GM21526 (cell line): Measurements from ENCODE around the gene NEU2.
"Not testable (repeated sequence)": the region's sequence is repeated elsewhere in the genome, so short reads cannot be mapped to it uniquely, and the experiment has no call there.

Source experiments
- ATAC-seq: cut with Tn5 transposase; IDR thresholded peaks from one replicate; pipeline ENCODE4 v1.9.1; 2021; ENCODE audit warnings: moderate library complexity; ENCODE audit not compliant: unreplicated experiment, low FRiP score

NEU2 gene

DNA sequence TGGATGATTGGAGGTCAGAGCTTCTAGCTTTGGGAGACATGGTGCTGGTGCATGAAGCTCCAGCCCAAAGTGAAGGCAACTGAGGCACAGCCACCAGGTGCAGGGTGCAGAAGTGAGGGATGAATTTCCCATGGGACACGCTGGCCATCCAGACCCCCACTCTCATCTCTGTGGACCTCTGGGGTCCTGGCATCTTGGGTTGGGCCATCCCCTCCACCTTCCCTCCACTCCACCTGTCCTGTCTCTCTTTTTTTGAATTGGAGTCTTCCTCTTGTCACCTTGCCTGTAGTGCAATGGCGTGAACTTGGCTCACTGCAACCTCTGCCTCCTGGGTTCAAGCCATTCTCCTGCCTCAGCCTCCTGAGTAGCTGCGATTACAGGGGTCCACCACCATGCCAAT is 22.8 kb upstream of the NEU2 start:
- no peak for ATAC-seq

DNA sequence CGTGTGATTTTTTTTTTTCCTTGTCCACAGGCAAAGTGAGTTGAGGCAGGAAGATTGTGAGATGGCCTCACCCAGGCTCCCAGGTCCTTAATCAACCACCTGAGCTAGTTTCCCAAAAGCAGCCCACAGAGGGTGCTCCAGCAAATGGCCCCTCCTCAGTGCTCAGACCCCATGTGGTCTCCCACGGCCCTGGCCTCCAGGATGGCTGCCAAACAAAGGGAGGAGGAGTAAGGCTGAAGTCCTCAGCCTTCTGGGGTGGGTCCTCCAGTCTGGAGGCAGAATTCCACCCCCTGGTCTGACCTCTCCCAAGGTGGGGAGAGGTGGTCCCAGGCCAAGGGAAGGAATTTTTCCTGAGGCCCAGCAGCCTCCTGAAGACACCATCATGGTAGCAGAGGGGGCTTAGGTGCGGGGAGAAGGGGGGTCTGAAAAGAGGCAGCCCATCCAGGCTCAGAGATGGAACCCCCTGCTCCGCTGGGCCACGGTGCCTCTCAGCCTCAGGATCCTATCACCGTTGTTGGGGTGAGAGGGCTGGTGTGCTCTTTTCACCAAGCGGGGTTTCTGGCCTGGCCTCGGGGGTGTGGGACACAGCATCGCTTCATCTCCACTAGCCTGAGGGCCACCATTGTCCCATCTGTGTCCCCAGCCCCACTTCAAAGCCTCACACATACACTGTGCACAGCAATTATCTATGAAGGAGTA is 21.8 kb upstream of the NEU2 start:
- ATAC-seq = no peak

DNA sequence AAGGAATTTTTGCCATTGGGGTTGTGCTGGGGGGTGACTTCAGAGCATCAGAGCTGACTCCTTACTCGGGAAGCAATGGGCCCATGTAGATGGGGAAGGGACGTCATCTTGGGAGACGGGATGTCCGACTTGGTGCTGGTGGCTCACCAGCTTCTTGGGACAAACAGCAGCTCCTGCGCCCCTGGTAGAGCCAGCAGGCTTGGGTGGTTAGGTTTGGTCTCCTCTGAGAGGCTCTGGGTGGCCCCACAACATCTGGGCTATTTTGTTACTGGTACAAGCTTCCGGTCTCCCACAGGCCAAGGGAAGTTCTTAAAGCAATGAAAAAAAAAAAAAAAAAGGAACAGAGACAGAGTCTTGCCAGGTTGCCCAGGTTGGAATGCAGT is 21.2 kb upstream of the NEU2 start:
- no peak for ATAC-seq

DNA sequence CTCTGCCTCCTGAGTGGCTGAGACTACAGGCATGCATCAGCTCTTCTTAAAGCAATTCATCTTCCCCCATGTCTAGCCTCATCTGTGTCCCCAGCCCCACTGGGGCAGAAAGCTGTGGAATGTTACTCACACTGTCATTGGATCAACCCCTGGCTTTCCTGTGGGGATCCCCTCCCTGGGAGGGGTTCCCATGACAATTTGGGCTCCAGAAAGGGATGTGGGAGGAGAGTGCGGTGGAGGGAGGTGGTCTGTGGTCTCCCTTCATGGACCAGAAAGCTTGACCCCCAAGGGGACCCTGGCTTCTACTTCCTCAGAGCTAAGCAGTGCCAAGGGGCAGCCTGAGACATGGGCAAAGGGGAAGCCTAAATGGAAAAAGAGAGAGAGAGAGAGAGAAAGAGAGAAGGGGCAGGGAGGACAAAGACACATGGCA is 20.8 kb upstream of the NEU2 start:
- no peak for ATAC-seq

DNA sequence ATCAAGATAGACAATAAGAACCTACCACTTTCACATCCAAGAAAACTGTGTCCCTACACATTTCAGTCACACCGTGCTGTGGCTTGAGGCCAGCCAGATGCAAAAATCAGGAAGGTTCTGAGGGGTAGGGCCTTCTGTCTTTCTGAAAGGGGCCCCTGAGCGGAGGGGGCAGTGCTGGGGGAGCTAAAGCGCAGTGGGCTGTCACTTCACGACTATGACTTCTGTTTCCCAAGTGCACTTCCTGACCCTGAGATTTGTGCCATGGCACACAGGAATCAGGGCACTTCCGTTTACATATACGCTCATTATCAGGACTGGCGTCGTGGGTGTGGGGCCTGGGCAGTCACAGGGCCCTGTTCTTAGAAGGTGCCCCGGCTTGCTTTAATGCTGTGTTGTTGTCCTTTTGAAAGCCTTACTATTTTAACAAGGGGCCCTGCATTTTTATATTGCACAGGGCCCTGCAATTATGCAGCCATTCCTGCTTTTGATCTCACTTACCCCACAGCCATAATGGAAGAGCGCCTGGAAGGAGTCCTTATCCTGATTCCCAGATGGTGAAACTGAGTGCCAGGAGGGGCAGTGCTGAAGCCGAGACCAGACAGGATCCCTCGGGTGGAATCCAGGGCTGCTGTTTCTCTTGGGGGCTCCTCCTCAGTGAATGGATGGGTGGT is 20.0 kb upstream of the NEU2 start:
- no peak for ATAC-seq

DNA sequence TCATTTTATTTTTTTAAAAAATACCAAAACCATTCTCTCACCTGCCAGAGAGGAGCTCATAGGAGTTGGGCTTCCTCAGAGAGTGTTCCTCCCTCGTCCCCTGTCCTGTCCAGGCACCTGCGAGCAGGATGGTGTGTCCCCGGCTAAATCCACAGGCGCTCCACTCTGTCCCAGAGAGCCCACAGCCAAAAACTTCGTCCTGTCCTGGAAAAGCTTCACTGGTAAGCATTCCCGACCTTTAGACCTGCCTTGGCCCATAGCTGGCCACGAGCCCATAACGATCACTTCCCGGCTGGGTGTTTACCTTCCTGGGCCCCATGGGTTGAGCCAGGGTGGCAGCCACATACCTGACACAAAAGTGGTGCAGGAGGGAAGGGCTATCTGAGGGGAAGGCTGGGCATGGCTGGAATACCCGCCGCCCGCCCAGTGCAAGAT is 19.4 kb upstream of the NEU2 start, which contains the start of gene NGEF:
Gene NGEF (minus strand): TSS at position 230 of the 435 bp plus-strand sequence. CDS start 38,366 bp downstream, outside the sequence.
- ATAC-seq = no peak

DNA sequence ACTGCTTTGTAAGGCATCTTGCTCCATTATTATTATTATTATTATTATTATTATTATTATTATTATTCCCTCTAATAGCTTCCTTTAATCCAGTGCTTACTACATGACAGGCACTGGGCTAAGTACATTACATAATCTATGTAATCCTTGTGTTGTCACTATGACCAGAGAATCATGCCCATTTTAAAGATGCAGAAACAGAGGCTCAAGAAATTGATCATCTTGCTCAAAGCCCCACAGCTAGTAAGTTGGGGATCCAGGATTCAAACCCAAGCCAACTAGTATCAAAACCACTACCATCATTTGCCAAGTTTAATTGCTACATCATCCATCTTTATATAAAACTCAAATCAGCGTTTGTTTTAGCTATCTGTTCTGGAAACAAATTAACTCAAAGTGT is 18.8 kb upstream of the NEU2 start:
- no peak for ATAC-seq

DNA sequence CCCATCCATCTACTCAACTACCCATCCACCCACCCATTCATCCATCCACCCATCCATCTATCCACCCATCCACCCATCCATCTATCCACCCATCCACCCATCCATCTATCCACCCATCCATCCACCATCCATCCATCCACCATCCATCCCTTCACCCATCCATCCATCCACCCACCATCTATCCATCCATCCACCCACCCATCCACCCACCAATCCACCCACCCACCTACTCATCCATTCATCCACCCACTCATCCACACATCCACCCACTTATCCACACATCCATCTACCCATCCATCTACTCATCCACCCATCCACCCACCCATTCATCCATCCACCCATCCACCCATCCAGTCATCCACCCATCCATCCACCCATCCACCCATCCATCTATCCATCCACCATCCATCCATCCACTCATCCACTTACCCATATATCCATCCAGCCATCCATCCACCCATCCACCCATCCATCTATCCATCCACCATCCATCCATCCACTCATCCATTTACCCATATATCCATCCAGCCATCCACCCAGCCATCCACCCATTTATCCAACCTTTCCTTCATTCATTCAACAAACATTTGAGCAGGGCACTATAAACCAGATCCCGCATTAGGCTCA is 17.3 kb upstream of the NEU2 start:
- ATAC-seq = no peak

DNA sequence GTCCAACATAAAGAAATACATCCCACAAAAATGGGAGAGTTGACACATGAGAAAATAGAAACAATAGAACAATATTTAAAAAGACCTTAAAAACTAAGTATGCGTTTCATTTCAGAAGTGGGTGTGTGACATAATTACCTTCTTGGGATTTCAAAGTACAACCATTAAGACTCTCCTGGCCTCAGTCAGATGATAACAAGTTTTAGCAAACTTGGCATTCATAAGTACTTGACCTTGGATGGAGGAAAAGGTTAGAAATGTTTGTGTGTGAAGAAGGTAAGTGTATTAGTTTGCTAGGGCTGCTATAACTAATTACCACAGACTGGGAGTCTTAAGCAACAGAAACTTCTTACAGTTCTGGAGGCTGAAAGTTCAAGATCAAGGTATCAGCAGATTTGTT is 14.5 kb upstream of the NEU2 start:
- ATAC-seq = no peak

DNA sequence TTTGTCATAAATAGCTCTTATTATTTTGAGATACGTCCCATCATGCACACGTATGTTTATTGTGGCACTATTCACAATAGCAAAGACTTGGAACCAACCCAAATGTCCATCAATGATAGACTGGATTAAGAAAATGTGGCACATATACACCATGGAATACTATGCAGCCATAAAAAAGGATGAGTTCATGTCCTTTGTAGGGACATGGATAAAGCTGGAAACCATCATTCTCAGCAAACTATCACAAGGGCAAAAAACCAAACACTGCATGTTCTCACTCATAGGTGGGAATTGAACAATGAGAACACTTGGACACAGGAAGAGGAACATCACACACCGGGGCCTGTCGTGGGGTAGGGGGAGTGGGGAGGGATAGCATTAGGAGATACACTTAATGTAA is 12.9 kb upstream of the NEU2 start:
- not testable (repeated sequence) for ATAC-seq

DNA sequence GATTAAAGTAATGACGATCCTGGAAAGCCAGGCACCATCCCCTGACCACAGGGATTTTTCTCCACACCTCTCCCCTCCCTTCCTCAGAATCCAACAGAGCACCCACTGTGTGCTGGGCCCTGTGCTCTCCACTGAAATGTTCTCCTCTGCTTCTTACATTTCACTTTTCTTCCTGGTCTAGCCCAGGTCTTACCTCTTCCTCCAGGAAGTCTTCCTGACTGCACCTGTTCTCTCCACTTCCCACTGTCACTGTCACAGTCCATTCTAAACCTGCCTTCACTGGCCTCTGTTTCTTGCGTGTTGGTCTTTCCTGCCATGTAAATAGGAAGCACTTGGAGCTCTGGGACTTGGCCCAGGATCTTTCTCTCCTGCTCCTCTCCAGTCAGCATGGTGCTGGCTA is 12.0 kb upstream of the NEU2 start:
- ATAC-seq = no peak

DNA sequence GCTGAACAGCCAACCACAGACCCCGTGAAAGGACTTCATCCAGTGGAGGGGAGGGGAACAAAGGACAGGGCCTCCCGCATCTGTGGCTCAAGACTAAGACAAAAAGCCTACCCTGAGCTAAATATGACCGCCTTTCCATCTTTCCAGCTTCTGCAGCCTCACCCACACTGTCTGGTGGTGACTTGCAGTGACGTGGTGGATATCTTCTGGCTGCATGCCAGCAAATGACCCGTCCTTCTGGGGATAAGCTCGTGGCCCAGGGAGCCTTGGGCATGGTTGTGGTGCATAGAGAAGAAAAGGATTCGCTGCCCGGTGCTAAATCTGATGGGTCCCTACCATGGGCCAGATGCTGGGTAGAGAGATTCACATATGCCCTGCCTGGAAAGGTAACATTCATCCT is 10.7 kb upstream of the NEU2 start:
- ATAC-seq = no peak

DNA sequence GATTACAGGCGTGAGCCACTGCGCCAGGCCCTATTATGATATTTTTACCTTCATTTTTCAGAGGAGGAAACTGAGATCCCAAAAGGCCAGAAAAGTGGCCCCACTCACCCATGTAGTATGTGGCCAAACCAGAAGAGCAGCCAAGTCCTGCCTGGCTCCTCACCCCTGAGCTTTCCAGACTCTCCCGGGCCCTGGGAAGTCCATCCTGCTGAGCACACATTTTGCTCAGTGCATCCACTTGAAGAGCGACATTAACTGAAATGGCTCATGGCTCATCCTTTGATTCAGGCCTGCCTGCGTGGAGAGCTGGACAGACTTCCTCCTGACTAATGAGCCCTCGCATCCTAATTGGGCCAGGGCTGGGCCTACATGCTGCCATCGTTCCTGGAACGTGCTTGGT is 9.9 kb upstream of the NEU2 start:
- no peak for ATAC-seq

DNA sequence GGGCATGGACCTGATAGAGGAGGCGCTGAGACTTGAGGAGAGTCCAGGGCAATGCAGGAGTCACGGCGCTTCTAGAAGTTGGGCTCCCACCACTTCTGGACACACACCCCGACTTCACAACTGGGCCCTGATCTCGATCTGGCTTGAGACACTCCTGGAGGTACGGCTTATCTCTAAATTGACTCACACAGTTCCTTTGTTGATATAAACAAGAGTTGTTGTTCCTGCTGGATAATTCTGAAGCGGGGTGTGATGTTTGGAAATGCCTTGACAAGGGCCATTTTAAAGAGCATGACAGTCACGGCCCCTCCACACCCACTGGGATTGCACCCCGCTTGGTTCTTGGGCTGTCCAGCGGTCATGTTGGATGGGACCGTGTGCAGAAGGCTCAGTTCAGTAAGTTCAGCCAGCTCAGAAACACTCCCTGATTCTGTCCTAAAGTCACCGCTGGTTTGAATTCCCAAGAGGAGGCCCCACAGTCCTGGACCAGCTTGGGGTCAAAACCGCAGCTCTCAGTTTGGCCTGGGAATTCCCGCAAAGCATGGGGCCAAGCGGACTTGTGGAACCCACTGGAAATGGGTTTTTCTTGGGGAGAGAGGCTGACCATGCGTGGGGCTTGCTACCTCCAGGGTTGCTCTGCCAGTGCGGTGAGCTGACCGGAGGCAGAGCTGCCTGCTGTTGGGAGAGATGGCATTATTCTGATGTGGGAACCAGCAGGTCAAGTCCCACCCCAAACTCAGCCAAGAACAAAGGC is 9.3 kb upstream of the NEU2 start:
- no peak for ATAC-seq

DNA sequence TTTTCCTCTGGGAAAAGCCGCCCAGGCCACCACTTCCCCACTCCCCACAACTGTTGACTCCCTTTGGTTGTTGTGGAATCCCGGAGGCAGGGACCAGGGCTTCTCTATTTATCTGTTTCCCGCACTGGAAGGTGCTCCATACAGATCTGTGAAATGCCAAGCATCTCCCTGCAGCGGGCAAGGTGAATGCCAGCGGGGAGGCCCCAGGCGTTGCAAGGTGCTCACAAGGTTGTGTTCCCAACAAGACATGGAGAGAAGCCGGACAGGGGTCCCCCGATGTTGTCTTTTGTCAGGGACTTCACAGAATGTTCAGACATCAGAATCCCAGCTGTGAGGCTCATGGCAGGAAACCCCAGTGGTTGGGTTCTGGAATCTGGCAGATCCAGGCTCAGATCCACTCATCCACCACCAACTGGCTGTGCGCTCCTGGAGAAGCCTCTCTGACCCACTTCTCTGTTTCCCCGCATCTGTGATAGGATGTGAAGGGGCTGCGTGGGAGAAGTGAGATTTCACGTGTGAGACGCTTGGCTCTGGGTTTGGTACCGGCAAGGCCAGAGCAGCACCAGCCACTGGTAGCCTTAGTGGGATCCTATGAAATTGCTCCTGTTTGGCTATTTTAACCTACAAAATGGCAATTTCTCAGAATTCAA is 8.6 kb upstream of the NEU2 start:
- no peak for ATAC-seq

DNA sequence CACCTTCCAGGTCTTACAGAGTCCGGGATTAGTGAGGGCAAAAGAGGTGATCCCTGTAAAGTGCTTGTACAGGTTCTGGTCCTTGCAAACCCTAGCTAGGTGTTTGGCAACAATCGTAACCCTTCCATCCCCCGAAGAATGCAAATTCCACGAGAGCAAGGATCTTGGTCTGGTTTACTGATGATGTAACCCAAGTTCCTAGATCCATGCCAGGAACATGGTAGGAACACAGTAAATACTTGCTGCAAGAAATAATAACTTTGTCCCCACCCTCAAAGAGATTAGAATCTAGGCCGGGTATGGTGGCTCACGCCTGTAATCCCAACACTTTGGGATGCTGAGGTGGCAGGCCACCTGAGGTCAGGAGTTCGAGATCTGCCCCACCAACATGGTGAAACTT is 6.8 kb upstream of the NEU2 start:
- no peak for ATAC-seq

DNA sequence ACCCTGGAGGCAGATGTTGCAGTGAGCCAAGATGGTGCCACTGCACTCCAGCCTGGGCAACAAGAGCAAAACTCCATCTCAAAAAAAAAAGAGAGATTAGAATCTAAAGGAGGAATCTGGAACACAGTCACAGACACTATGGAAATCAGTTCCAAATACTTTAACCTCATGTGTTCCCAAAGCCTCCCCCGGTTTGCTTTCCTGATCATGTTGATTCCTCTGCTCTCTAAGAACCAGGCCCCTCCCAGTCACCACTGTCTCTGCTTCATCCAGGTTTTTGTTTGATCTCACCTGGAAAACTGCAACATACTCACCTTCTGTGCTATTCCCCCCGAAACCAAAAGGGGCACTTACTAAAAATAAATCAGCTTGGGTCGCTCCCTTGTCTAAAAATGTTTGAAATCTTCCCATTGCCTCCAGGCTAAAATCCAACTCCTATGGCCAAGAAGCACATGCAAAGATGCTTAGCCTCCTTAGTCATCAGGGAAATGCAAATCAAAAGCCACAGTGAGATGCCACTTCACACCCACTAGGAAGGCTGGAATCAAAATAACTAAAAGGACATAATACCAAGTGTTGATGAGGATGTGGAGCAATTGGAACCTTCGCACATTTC is 6.2 kb upstream of the NEU2 start:
- ATAC-seq = no peak

DNA sequence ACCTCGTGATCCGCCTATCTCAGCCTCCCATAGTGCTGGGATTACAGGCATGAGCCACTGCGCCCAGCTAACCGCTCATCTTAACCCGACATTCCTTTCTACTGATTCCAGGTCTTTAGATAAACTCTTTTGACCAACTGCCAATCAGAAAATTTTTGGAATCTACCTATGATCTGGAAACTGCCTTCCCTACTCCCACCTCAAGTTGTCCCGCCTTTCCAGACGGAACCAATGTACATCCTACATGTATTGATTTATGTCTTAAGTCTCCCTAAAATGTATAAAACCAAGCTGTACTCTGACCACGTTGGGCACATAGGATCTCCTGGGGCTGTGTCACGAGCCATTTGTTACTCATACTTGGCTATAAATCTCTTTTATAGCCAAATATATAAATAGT is 3.2 kb upstream of the NEU2 start:
- ATAC-seq = no peak

DNA sequence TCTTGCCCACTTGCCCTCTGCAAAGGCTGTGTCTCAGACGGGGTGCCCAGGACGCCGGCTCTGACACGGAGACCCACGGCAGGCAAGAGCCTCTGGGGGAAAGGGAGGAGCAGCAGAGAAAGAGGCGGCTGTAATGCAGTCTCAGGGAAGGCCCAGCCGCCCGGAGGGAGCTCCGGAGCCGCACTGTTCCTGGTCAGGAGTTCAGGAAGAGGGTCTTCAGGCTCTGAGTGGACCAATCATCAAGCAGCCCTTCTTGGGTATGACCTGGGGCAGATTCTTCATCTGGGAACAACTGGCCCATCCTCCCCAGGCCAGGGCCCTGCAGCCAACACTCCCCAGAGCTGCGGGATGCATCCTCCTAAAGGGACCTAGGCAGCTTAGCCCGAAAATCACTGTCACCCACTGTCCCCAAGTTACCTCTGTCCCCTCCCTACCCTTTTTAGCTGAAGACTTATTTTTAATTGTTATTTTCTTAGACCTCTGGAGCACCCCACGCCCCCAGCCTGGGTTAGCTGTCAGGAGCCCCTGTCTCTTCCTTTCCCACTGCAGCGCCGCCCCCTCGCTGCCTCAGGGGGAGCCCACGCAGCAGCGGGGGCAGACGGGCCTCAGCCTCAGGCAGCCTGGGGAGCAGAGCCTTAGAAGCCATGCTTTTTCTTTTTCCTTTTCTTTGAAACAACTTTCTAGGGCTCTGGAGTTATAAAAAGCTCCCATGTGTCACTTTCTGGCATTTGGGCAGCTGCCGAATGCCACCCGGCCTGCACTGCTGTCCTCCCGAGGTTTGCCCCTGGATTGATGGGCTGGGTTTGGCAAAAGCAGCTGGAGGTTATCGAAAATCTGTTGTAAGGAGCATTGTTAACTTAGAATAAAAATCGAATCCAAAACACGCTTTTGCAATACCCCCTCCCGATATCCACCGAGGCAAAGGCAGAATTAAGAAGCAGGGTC is 644 bp upstream of the NEU2 start:
- no peak for ATAC-seq
